CD4-positive, alpha-beta T cell treated with Interleukin-15 for 1 hour (primary cell): ENCODE results near the gene WDR62.

ENCODE experiments used
- DNase-seq: peaks from one replicate; pipeline ENCODE4 v3.0.0-alpha.2; 2020

WDR62 gene

DNA sequence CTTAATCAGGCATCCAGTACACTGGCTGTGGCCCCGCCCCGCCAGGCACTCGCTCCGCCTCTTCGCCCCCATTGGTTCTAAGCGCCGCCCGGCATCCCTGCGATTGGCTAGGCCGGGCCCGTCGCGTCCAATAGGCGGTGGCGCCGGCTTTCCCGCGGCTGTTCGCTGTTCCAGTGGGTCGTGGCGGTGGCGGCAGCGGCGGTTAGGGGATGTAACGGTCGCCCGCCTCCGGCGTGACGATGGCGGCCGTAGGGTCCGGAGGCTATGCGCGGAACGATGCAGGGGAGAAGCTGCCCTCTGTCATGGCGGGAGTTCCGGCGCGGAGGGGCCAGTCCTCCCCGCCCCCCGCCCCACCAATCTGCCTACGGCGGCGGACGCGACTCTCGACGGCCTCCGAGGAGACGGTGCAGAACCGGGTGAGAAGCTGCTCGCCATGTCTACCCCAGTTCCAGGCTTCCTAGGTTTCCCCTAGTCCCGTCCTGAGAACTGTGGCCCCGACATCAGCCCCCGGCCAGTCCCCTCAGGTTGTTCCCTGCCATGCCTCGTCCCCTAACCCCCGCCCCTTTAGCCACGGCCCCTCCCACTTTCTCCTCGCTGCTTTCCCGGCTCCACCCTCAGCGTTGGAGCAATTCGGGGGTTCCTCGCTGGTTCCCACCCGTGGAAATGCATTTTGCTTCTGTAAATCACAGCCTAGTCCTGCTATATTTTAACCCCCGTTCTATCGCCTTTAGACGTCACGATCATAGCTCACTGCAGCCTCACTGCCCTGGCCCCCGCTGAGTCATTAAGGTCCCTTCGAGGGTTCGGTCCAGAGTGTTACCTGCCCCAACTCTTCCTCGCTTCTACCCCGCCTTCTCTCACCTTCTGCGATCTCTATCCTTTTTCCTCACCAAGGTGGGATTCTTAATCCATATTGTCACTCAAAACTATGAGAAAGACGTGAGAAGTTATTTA lies at the start of gene WDR62:
WDR62 (plus strand) TSS at position 165 of the 954 bp plus-strand sequence; CDS start at position 240, 75 bp downstream.
- peak; percentile 93 for DNase-seq

DNA sequence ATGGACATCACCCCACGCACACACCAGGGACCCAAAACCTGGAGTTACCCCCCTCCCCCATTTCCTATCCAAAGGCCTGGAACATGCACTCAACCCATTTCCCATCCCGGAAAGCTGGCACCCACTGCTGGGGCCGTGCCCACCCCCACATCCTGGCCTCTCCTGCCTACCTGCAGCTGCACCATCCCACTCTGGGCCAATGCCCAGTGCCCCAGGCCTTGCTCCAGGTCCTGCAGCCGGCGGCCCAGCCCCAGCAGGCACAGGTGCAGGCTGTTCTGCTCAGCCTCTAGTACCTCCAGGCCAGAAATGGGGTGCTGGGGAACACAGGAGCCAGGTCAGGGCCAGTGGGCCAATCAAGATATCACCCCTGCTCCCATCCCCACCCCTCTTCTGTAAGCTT lies 47.7 kb upstream of the WDR62 start:
- no peak for DNase-seq

DNA sequence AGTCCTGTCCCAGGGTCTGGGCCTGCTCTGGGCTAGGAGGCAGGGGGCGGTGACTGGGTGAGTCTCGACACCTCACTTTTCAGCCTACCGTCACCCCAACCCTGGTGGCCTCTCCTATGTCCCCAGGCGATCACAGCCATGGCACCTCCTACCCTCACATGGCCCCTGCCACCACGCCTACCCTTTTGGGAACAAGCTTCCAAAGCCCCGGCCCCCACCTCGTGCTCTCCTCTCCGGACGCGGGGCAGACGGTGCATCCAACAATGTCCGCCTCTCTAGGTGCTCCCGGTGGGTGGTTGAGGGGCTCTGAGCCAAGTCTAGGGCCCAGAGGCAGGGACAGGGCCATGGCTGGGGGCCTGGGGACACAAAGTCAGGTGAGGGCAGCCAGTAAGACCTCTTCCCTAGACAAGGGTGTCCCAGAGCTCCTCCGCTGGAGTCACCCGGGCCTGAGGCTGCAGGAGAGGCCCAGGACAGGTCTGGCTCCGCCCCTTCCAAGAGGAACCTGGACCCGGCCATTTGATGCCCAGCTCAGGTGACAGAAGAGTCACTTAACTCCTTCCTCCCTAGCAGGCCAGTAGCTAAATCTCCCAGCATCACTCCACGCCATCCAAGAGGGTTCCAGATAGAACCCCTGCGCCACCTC lies 46.2 kb upstream of the WDR62 start, which contains the start of gene SYNE4:
SYNE4 (minus strand) TSS at position 478 of the 643 bp plus-strand sequence; CDS start at position 346, 132 bp downstream.
- no peak for DNase-seq

DNA sequence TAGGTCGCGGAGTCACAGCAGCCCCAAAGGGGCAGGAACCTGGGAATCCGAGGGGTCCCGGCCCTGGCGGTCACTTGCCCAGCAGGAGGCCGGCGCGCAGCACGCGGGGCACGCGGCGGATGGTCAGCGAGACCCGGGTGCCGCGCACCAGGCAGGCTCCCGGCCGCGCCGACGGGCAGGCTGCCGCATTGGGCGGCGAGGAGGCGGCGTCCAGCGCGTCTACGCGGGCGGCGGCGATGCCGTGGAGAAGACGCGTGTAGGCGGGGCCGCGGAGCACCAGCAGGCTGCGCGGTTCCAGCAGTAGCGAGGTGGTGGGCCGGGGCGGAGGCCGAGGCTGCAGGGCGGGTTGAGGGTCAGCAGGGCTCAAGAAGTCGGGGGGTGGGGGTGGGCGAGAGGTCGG lies 45.5 kb upstream of the WDR62 start:
- peak; percentile 34 for DNase-seq

DNA sequence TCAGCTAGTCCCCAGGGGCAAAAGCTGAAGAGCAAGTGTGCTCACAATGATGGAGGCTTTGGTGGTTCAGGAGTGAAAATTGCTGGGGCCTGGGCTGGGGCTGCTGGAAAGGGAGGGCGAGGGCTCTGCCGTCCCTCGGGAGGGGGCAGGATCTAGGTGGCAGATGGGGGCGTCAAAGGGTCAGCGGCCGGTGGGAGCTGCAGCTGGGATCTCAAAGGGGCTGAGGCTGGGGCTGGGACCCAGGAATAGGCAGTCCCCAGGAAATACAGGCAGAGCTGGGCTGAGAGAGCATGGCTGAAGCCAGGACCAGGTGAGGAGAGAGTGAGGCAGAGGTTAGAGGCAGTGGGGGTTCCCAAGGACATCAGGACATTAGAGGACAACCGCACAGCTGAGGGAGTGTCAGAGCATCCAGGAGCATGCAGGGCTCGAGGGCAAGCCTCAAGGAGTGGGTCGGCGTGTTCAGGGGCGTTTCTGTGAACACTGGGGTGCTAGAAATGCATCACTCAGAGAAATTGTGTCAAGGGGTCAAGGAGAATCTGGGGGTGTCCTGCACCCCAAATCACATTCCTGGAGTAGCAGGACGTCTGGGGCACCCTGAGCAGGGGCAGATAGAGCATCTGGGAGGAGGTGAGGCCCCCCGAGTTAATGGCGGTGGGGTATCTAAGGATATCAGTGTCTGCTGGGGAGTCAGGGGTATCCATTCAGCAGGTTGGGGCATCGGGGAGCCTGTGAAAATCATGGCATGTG lies 44.9 kb upstream of the WDR62 start:
- DNase-seq, result no peak

DNA sequence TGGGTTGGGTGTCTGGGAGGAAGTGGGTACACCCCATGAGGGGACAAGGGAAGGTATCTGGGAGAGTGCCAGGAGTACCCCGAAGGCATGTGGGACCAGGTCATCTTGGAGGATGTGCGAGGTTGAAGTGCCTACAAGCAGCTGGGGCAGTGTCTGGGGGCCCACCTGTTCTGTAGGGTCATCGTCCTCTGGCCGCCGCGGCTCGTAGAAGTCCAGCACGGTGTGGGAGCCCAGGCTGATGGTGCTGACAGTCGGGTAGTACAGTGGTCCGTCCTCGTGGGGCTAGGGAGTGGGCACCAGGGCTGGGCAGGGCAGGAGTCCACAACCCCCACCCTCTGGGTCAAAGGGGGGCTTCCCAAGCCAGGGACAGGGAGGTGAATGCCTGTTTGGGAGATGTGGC lies 44.3 kb upstream of the WDR62 start:
- DNase-seq, result no peak

DNA sequence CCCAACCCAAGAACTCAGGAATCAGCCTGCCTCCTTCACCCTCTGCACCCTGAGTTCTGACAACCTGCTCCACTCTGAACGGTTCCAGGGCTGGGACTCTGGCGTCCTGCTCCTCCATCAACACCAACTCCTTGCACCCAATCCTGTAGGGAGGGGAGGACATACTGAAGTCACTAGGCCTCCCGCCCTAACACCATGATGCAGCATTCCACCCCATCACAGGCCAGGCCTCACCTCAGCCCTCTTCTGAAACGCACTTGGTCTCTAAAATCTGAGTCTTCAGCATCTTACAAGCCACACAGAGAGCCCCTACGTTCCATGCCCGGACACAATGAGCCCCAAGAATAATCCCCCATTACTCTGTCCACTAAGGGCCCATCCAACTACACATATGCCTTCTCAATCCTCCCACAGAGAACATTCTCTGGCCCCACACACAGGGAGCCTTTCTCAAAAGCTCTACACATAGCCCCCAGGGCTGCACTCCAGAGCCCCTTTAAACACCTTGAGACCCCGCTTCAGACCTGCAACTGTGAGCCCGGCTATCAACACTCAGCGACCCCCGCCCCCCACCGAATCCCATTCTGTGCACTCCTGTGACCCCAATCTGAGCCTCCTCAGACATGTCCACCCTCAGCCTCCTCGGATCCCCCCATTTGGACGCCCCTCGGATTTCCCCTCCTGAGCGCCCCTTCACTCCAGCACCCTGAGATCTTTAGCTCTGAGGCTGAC lies 41.3 kb upstream of the WDR62 start:
- DNase-seq, result no peak

DNA sequence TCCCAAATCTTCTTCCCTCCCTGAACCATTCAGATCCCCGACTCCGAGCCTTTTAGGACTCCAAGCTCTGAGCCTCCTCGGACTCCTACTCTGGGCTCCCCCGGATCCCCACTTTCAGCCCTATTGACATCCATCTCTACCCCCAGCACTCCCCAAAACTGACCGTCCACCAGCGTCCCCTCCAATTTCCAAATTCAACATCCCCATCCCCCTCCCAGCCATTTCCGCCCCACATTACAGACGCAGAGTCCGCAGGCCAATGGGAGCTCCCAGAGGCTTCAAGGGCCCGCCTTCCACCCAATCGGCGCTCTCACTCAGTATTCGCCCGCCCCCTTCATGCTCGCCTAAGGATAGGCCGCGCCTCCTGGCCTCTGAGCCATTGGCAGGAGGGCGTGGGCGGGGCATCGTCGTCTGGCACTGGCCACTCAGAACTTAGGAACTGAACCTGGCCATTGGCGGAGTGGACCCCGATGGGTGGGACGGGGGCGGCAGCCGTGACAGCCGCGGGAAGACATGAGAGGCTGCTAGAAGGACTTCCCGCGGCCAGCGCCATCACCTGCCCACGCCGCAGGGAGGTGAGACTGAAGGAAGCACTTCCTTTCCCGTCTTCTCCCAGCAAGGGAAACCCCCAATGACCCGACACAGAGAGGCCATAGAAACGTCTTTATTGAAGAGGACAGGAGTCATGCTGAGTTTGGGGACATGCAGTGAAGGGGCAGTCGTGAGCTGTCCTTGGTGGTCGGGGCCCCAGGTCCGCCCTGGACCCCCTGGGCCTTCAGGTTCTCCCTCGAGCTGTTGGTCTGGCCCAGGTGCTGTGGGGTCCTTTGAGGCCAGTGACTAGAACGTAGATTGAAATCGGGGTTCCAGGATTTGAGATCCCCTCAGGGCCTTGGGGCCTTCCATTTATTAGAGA lies 40.4 kb upstream of the WDR62 start, which contains the start of gene ALKBH6:
ALKBH6 (minus strand) TSS at position 202 of the 913 bp plus-strand sequence. CDS start 816 bp downstream, outside the sequence.
- DNase-seq, result peak; percentile 99

DNA sequence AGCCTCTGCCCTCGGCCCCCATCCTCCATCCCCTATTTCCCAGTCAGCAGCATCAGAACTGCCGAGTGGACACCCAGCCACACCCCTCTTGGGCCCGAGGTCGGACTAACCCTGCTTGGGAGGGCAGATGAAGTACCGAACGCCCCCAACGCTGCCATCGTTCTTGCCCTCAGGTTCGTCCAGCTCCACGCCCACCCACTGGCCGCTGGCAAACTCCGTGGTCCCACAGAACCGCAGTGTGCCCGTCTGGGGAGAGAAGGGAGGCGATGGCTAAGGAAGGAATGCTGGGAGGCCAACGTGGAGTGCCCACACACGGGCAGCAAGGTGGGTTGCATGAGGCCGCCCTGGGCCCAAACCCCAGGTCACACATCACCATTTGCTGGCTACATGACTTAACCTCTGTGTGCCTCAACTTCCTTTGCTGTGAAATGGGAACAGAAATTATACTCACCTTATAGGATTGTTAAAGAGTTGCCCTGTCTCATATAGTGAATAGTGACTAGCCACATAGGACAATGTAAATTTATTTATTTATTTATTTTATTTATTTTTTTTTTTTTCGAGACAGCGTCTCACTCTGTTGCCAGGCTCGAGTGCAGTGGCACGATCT lies 35.5 kb upstream of the WDR62 start:
- no peak for DNase-seq

DNA sequence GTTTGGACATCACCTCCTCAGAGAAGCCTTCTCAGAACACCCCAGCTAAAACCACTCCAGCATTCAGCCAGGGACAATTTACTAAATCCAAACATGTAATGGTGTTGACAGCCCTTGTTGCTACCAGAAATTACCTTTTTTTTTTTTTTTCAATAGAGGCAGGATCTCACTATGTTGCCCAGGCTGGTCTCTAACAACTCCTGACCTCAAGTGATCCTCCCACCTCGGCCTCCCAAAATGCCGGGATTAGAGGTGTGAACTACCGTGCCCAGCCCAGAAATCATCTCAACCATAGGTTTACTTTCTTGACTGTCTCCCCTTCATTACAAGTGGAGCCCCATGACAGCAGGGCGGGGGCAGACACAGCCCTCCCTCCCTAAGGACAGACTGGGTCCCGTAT lies 31.3 kb upstream of the WDR62 start:
- DNase-seq, result no peak

DNA sequence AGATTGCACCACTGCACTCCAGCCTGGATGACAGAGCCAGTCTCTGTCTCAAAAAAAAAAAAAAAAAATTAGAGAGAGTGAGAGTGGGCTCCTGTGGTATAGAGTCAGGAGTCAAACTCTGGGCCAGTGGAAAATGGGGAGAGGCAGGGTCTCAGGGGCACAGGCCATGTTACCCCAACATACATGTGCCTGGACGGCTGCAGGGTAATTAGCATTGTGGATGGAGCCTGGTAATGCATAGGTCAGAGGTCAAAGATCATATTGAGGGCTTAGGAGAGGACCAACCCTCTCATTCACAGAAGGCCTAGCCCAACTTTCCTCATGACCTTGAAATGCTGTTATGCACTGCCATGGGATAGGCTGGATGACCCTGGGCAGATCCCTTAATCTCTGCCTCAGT lies 29.2 kb upstream of the WDR62 start:
- DNase-seq, result no peak

DNA sequence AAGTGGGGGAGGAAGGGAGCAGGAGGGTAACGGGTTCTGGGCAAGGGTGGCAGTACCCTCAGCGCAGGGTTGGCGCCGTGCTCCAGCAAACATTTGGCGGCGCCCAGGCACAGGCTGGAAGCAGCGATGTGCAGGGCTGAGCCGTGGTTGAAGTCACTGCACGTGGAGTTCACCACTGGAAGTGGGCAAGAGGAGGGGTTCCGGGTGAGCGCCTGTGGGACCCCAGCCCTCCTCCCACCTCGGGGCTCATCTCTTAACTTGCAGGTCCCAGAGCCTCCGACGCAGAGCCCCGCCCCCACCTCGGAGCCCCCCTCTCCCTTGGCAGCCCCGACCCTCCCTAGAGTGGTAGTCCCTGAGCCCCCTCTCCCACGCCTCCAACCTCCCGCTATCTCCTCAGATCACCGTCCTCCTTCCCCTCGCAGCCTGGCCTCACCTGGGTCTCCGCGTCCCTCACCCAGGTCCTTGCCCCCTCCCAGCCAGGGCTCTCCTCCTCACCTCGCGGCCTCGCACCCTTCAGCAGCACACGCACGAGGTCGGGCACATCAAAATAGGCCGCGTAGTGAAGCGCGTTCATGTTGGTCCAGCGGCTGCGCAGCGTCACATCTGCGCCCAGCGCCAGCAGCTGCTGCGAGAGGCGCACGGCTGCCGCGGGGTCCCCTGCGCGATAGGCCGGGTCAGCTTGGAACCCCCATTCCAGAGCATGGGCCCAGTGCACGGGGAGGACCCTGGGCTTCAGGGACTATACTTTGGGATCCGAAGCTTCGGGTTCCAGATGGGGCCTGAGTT lies 28.4 kb upstream of the WDR62 start:
- no peak for DNase-seq

DNA sequence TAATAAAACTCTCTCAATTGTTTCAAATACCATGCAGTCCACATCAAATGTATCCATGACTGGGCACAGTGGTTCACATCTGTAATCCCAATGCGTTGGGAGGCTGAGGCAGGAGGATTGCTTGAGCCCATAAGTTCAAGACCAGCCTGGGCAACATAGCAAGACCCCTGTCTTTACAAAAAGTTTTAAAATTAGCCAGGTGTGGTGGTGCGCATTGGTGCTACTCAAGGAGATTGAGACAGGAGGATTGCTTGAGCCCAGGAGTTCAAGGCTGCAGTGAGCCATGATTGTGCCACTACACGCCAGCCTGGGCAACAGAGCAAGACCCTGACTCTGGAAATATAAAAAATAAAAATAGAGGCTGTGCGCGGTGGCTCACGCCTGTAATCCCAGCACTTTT lies 27.0 kb upstream of the WDR62 start:
- no peak for DNase-seq

DNA sequence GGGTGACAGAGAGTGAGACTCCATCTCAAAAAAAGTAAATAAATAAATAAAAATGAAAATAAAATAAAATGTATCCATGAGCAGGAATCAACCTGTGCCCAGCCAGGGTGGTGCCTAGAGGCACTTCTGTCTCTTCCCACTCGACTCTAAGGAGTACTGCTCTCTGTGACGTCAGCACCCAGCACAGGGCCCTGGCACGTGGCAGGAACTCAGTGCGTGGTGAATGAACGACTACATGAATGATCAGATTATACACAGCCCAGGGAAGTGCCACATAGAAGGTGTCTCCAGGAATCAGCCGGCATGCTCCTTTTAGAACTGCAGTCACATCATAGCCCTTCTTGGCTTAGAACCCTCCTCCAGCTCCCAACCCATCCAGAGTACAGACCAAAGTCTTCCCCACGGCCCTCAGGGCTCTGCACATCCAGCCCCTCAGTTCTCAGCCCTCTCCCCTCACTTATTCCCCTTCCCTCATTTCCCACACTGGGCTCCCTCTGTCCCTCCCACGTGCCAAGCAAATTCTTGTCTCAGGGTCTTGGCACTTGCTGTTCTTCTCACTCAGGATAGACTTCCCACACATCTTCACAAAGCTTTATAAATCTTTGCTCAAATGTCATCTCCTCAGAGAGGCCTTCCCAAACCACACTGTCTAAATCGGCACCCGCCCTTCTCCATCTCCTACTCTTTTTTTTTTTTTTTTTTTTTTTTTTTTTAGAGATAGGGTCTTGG lies 26.2 kb upstream of the WDR62 start:
- DNase-seq, result no peak

DNA sequence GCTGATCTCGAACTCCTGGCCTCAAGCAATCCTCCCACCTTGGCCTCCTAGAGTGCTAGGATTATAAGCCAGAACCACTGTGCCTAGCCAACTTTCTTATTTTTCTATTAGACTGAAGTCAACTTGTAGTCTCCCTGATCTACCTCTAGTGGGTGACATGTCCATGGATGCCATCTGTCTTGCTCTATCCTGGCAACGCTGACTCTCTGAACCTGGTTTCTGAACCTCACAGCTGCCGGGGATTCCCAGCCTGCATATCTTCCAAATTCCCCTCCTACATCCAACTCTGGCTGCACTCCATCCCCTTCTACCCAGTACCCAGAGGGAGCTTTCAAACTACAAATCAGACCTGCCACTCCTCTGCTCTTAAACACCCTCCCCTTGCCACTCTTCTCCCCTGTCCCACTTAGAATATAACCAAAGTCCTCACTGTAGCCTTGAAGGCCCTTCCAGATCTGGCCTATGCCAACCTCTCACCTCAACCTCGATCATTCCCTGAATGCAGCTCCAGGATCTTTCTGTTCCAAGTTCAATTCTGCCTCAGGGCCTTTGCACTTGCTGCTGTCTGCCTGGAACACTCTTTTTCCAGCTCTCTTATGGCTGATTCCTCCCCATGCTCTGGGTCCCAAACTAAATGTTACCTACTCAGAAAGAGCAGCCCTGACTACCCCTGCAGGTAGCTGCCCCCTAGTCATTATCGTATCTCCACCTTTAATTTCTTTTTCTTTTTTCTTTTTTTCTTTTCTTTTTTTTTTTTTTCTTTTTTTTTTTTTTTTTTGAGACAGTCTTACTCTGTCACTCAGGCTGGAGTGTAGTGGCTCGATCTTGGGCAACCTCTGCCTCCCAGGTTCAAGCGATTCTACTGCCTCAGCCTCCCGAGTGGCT lies 24.2 kb upstream of the WDR62 start:
- no peak for DNase-seq

DNA sequence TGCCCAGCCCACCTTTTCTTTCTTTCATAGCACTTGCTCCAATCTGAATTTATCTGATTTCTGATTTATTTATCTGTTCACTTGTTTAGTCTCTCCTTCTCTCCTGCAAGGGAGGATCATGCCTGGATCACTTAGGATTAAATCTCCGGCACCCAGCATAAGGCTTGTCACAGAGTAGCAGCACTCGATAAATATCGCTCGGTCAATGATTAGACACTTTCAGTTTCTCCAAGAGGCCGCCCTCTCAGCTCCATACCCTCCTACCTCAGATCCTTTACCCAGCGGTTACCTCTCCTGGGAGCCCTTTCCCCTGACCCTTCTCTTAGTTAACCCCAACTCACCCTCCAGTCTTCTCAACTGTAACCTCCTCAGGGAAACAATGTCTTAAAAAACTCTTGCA lies 23.4 kb upstream of the WDR62 start:
- DNase-seq, result no peak

DNA sequence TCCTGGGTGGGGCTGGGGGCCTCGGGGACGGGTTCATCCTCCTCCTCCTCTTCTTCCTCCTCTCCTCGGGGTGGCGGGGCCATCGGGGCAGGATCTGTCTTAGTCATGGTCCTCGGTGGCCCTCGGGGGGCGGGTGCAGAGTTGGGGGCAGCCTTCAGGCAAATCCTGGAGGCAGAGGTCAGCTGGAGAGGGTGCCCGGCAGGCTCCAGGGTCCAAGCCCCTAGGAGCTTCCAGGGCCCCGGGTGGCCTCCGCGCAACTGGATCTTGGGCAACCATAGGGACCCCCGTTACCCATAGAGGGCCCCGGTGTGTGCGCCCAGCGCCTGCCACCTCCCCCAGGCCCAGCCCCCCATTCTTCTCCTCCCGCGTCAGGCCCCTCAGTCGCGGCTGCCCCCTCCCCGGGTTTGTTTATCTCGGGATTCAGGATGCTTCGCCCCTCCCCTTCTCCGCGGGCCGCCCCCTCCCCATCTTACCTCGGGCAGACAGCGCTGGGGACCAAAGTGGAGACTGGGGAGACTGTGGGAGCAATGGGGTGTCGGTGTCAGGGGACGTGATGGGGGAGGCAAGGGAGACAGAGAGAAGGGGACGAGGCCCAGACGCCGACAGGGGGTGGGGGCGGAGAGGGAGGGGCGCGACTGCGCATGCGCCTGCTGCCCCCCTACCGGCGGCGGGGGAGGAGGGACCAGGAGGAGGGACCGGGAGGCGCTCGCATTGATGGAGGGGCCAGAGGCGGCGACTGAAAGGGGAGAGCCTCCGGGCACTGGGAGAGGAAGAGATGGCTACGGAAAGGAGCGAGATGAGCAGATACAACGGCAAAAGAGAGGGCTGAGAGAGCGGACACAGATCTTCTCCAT lies 22.2 kb upstream of the WDR62 start, which contains the start of gene CLIP3:
CLIP3 (minus strand) TSS at position 623 of the 854 bp plus-strand sequence; CDS start at position 107, 516 bp downstream.
- peak; percentile 46 for DNase-seq
